ENCODE data around the gene TRIM44. TPM values are rescaled to one million over a fixed set of nuclear protein-coding genes. Genes with fewer than 3 reads are reported as not detected.

TRIM44 gene
- total RNA-seq, 1 donor from 2014 or later: 67.4 TPM

- peaks cover 9% of the 10 kb centered on the region for H3K36me3 Mint-ChIP-seq (ENCODE audit: low read depth)
- H3K4me1 Mint-ChIP-seq: peaks cover 37% of the 10 kb centered on the region
- H3K4me3 Mint-ChIP-seq: peak within 1 kb of the TSS; percentile 95
- H3K27ac Mint-ChIP-seq (ENCODE audit: unreplicated experiment): peak within 1 kb of the TSS; percentile 86
- H3K27me3 Mint-ChIP-seq (ENCODE audit: low read depth): peaks cover 20% of the 10 kb centered on the region
- H3K9me3 Mint-ChIP-seq: no peaks in the 10 kb centered on the region
- TF ChIP-seq CTCF (conservative IDR thresholded peaks at IDR 0.05): no peak
- DNase-seq (ENCODE audit: low read depth, low spot score): peak; percentile 66
Measured at GRCh38 chr11:35617687-35618496, 44.7 kb upstream of the TRIM44 start, which contains the start of gene FJX1. Gene FJX1 (plus strand): TSS chr11:35618460. CDS start chr11:35618637, 177 bp downstream.

GRCh38 chr11:35618497-35619115 lies 44.0 kb upstream of the TRIM44 start:
- Mint-ChIP-seq H3K27ac (ENCODE audit: unreplicated experiment) (no peak overlapping the region), H3K27me3 (ENCODE audit: low read depth) (peaks cover 17% of the 10 kb centered on the region), H3K4me3 (no peak overlapping the region), H3K9me3 (no peaks in the 10 kb centered on the region), H3K4me1 (peaks cover 42% of the 10 kb centered on the region), H3K36me3 (ENCODE audit: low read depth) (peaks cover 9% of the 10 kb centered on the region)
- no peak for TF ChIP-seq CTCF (conservative IDR thresholded peaks at IDR 0.05)
- no peak for DNase-seq (ENCODE audit: low read depth, low spot score)

- peak; percentile 41 for DNase-seq (ENCODE audit: low read depth, low spot score)
- no peak for TF ChIP-seq CTCF (conservative IDR thresholded peaks at IDR 0.05)
- no peaks in the 10 kb centered on the region for H3K9me3 Mint-ChIP-seq
- H3K4me1 Mint-ChIP-seq: peaks cover 48% of the 10 kb centered on the region
- H3K4me3 Mint-ChIP-seq: peak overlapping the region; percentile 95
- H3K27ac Mint-ChIP-seq (ENCODE audit: unreplicated experiment): peak overlapping the region; percentile 98
- H3K27me3 Mint-ChIP-seq (ENCODE audit: low read depth): peaks cover 14% of the 10 kb centered on the region
- peaks cover 9% of the 10 kb centered on the region for H3K36me3 Mint-ChIP-seq (ENCODE audit: low read depth)
Measured at GRCh38 chr11:35619116-35619854, 43.3 kb upstream of the TRIM44 start.

- peak overlapping the region; percentile 98 for H3K27ac Mint-ChIP-seq (ENCODE audit: unreplicated experiment)
Measured at GRCh38 chr11:35619855-35620640, 42.5 kb upstream of the TRIM44 start.

More at GRCh38 chr11:35619855-35620640, 42.5 kb upstream of the TRIM44 start:
- Mint-ChIP-seq H3K4me1 (peaks cover 50% of the 10 kb centered on the region), H3K4me3 (peak overlapping the region; percentile 95), H3K9me3 (no peaks in the 10 kb centered on the region), H3K27me3 (ENCODE audit: low read depth) (peaks cover 9% of the 10 kb centered on the region), H3K36me3 (ENCODE audit: low read depth) (peaks cover 9% of the 10 kb centered on the region)
- TF ChIP-seq CTCF (conservative IDR thresholded peaks at IDR 0.05): no peak
- DNase-seq (ENCODE audit: low read depth, low spot score): peak; percentile 69
